Hepatocyte (in vitro differentiated cells): Measurements from ENCODE around the gene CTNNA1.

Experiments used
- EZH2 ChIP-seq: fragments of 200-600 bp; sonication (generic); IDR thresholded peaks from 2 replicates; pipeline ENCODE4 v1.6.1; 2016; ENCODE audit warnings: antibody characterized with exemption, mild to moderate bottlenecking, borderline replicate concordance
- EZH2phosphoT487 ChIP-seq: fragments of 200-600 bp; sonication (generic); IDR thresholded peaks from one replicate; pipeline ENCODE4 v1.6.1; 2018; ENCODE audit warnings: antibody characterized with exemption, mild to moderate bottlenecking, low read depth, moderate library complexity; ENCODE audit not compliant: unreplicated experiment, severe bottlenecking
- TF ChIP-seq, protein P1 (sequence below): fragments of 200-600 bp; sonication (generic); IDR thresholded peaks from 2 replicates; pipeline ENCODE4 v1.5.1; 2016; ENCODE audit warnings: antibody characterized with exemption, mild to moderate bottlenecking; ENCODE audit not compliant: poor library complexity

DNA sequence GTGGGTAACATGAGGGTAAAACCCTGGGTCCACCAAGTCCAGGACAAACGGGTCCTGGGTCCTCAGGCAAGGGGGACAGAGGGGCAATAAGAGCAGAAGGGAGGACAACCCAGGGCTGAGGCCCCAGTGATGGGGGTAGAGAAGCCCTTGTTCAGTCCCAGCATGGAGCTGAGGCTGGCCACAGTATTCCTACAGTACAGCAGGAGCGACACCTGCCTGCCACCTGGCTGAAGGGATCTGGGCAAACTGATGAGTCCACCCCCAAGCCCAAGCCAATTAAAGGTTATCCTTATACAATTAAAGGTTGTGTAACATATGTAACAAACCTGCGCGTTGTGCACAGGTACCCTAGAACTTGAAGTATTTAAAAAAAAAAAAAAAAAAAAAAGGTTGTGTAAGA, 219.6 kb downstream of the CTNNA1 start:
- TF ChIP-seq, protein P1, sequence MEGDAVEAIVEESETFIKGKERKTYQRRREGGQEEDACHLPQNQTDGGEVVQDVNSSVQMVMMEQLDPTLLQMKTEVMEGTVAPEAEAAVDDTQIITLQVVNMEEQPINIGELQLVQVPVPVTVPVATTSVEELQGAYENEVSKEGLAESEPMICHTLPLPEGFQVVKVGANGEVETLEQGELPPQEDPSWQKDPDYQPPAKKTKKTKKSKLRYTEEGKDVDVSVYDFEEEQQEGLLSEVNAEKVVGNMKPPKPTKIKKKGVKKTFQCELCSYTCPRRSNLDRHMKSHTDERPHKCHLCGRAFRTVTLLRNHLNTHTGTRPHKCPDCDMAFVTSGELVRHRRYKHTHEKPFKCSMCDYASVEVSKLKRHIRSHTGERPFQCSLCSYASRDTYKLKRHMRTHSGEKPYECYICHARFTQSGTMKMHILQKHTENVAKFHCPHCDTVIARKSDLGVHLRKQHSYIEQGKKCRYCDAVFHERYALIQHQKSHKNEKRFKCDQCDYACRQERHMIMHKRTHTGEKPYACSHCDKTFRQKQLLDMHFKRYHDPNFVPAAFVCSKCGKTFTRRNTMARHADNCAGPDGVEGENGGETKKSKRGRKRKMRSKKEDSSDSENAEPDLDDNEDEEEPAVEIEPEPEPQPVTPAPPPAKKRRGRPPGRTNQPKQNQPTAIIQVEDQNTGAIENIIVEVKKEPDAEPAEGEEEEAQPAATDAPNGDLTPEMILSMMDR = no peak
- TF ChIP-seq EZH2 (no peak), EZH2phosphoT487 (no peak)
